ENCODE results near the gene RIMBP2.

DNA sequence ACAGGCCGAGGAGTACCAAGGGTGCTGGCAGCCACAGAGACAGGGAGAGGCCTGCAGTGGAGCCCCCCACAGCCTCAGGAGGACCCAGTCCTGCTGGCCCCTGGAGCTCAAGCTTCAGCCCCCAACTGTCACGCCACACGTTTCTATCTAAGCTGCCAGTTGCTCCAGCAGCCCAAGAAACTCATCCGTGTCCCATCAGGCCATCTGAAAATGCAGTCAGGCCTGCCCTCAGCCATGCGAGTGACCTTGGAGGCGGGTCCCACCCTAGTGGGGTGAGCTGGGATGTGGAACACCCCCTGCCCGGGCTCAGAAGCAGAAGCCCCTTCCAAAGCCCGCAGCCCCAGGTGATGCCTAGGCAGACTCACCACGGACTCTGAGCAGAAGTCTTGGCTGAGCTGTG lies 158.9 kb downstream of the RIMBP2 start:
- TF ChIP-seq CTCF (IDR thresholded peaks at IDR 0.05) (no peak), POLR2A (IDR thresholded peaks at IDR 0.05) (no peak)

All from lower leg skin (tissue), 3 donors.